ENCODE data around the gene AXL. TPM values are rescaled to one million over a fixed set of nuclear protein-coding genes. Genes with fewer than 3 reads are reported as not detected.
A peak's percentile ranks its signal among the peaks of the same experiment; 100 is the strongest.

The AXL gene
- total and polyA plus RNA-seq, 4 donors, result 4.3 to 24.8 (median 12.1) TPM

DNA sequence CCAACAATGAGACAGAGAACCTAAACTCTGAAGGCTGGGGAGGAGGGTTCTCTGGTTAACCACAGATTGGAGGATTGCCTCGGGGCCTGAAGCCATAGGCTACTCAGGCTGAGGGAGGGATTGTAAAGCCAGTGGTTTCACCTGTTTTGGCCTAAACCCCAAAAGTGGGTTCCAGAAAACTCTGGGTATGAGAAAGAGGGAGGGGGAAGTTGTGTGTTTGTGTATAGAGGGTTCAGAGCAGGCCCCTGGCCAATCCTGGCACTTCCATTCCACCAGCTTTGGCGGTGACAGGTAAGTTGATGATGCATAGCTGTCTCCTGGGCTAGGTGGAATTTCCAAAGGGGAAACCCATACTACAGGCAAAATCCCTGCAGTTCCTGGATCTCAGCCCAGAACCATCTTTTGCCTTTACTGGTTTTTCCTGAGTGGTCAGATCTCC, 77.4 kb downstream of the AXL start:
- H3K9ac ChIP-seq (ENCODE audit: low read depth in 1 of 2, low read length in 2 of 2), result no peak overlapping the region
- 86% methylated on average over 2 of the region's 2 CpGs for WGBS
- peaks cover 0 to 5% (median 1%) of the 10 kb centered on the region in 4 donors for H3K4me1 ChIP-seq (ENCODE audit: control insufficient read depth in 4 of 4, insufficient read depth in 4 of 4, low read length in 3 of 4)
- H3K36me3 ChIP-seq (ENCODE audit: control insufficient read depth in 4 of 4, insufficient read depth in 3 of 4, low read depth in 1 of 4, low read length in 3 of 4), result peaks cover 23 to 95% (median 81%) of the 10 kb centered on the region in 4 donors
- no peaks in the 10 kb centered on the region for H3K27me3 ChIP-seq (ENCODE audit: control insufficient read depth in 4 of 4, insufficient read depth in 4 of 4, low read length in 3 of 4)
- no peak overlapping the region for H3K4me3 ChIP-seq (ENCODE audit: low read depth in 1 of 3, low read length in 3 of 3)
- no peaks in the 10 kb centered on the region for H3K9me3 ChIP-seq (ENCODE audit: control insufficient read depth in 4 of 4, low read length in 3 of 4)
- H3K27ac ChIP-seq (ENCODE audit: low read depth in 1 of 2, low read length in 2 of 2), result peak overlapping the region in 1 of 2 donors; percentile 68
- no peak for DNase-seq (ENCODE audit: low spot score)
- TF ChIP-seq, protein P1, sequence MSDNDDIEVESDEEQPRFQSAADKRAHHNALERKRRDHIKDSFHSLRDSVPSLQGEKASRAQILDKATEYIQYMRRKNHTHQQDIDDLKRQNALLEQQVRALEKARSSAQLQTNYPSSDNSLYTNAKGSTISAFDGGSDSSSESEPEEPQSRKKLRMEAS (IDR thresholded peaks at IDR 0.05), result no peak
- TF ChIP-seq RXRA (IDR thresholded peaks at IDR 0.05) (no peak), TAF1 (conservative IDR thresholded peaks at IDR 0.05) (no peak), FOXA1 (IDR thresholded peaks at IDR 0.05) (no peak), CTCF (IDR thresholded peaks at IDR 0.05; ENCODE audit: low read depth, low read length, missing input control) (no peak), RAD21 (IDR thresholded peaks at IDR 0.05) (no peak), HNF4A (conservative IDR thresholded peaks at IDR 0.05) (no peak), NR2F2 (IDR thresholded peaks at IDR 0.05) (no peak), EGR1 (IDR thresholded peaks at IDR 0.05; ENCODE audit: low read depth in 2 of 2) (no peak), YY1 (IDR thresholded peaks at IDR 0.05) (no peak), SP1 (IDR thresholded peaks at IDR 0.05) (no peak)

DNA sequence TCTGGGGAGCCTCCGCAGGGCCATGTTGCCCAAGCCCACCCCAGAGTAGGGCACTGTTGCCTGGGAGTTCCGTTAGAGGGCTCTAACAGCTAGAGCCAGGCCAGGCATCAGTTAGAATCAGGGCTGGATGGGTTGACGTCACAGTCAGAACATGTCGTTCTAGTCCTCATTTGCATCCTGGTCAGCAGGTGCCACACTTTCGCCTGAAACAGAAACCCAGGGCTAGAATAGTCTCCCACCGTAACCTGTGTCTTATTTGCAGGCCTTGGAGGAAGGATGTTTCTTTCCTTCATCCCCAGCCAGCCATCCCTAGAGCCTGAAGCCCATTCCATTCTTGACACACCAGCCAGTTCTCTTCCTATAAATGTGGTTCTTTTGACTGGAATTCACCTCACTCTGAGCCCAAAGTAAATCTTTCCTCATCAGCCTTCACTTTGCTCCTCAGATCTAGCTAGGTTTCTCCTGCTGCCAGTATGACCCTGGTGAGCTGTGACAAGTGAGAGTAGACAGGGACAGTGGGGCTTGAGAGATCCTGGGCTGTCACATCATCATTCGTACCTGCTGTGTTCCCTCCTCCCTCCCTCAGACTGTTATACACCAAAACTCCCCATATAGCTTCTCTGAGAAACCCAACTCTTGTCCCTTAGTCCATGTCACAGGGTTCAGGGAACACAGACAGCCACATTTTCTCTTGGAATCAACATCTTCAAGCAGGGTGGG, 78.8 kb downstream of the AXL start:
- Histone ChIP-seq H3K9ac (ENCODE audit: low read depth in 1 of 2, low read length in 2 of 2) (no peak overlapping the region), H3K27ac (ENCODE audit: low read depth in 1 of 2, low read length in 2 of 2) (peak overlapping the region in 1 of 2 donors; percentile 68), H3K4me3 (ENCODE audit: low read depth in 1 of 3, low read length in 3 of 3) (no peak overlapping the region), H3K9me3 (ENCODE audit: control insufficient read depth in 4 of 4, low read length in 3 of 4) (no peaks in the 10 kb centered on the region), H3K27me3 (ENCODE audit: control insufficient read depth in 4 of 4, insufficient read depth in 4 of 4, low read length in 3 of 4) (no peaks in the 10 kb centered on the region), H3K4me1 (ENCODE audit: control insufficient read depth in 4 of 4, insufficient read depth in 4 of 4, low read length in 3 of 4) (peaks cover 0 to 5% (median 1%) of the 10 kb centered on the region in 4 donors), H3K36me3 (ENCODE audit: control insufficient read depth in 4 of 4, insufficient read depth in 3 of 4, low read depth in 1 of 4, low read length in 3 of 4) (peaks cover 21 to 94% (median 76%) of the 10 kb centered on the region in 4 donors)
- DNase-seq (ENCODE audit: low spot score), result no peak
- 78% methylated on average over 7 of the region's 7 CpGs for WGBS
- TF ChIP-seq, protein P2, sequence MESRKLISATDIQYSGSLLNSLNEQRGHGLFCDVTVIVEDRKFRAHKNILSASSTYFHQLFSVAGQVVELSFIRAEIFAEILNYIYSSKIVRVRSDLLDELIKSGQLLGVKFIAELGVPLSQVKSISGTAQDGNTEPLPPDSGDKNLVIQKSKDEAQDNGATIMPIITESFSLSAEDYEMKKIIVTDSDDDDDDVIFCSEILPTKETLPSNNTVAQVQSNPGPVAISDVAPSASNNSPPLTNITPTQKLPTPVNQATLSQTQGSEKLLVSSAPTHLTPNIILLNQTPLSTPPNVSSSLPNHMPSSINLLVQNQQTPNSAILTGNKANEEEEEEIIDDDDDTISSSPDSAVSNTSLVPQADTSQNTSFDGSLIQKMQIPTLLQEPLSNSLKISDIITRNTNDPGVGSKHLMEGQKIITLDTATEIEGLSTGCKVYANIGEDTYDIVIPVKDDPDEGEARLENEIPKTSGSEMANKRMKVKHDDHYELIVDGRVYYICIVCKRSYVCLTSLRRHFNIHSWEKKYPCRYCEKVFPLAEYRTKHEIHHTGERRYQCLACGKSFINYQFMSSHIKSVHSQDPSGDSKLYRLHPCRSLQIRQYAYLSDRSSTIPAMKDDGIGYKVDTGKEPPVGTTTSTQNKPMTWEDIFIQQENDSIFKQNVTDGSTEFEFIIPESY (IDR thresholded peaks at IDR 0.05), result no peak
- TF ChIP-seq GABPA (IDR thresholded peaks at IDR 0.05 in 1 of 2, conservative IDR thresholded peaks at IDR 0.05 in 1 of 2) (no peak), NR2F2 (IDR thresholded peaks at IDR 0.05) (no peak), HNF4A (conservative IDR thresholded peaks at IDR 0.05) (no peak), YY1 (IDR thresholded peaks at IDR 0.05) (no peak), RXRA (IDR thresholded peaks at IDR 0.05) (no peak), SP1 (IDR thresholded peaks at IDR 0.05) (no peak), HNF4G (IDR thresholded peaks at IDR 0.05) (no peak)
- TF ChIP-seq, protein P3, sequence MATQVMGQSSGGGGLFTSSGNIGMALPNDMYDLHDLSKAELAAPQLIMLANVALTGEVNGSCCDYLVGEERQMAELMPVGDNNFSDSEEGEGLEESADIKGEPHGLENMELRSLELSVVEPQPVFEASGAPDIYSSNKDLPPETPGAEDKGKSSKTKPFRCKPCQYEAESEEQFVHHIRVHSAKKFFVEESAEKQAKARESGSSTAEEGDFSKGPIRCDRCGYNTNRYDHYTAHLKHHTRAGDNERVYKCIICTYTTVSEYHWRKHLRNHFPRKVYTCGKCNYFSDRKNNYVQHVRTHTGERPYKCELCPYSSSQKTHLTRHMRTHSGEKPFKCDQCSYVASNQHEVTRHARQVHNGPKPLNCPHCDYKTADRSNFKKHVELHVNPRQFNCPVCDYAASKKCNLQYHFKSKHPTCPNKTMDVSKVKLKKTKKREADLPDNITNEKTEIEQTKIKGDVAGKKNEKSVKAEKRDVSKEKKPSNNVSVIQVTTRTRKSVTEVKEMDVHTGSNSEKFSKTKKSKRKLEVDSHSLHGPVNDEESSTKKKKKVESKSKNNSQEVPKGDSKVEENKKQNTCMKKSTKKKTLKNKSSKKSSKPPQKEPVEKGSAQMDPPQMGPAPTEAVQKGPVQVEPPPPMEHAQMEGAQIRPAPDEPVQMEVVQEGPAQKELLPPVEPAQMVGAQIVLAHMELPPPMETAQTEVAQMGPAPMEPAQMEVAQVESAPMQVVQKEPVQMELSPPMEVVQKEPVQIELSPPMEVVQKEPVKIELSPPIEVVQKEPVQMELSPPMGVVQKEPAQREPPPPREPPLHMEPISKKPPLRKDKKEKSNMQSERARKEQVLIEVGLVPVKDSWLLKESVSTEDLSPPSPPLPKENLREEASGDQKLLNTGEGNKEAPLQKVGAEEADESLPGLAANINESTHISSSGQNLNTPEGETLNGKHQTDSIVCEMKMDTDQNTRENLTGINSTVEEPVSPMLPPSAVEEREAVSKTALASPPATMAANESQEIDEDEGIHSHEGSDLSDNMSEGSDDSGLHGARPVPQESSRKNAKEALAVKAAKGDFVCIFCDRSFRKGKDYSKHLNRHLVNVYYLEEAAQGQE (IDR thresholded peaks at IDR 0.05), result no peak

All from liver (tissue), 9 donors.